Right hindlimb (tissue), 1 donor: ENCODE measurements around the gene ZFHX3.
"Not testable (repeated sequence)": the region's sequence is repeated elsewhere in the genome, so short reads cannot be mapped to it uniquely, and the experiment has no call there.

Source experiments
- DNase-seq: peaks from one replicate; pipeline ENCODE4 v3.0.0-alpha.2; 2018

ZFHX3 gene, protein sequence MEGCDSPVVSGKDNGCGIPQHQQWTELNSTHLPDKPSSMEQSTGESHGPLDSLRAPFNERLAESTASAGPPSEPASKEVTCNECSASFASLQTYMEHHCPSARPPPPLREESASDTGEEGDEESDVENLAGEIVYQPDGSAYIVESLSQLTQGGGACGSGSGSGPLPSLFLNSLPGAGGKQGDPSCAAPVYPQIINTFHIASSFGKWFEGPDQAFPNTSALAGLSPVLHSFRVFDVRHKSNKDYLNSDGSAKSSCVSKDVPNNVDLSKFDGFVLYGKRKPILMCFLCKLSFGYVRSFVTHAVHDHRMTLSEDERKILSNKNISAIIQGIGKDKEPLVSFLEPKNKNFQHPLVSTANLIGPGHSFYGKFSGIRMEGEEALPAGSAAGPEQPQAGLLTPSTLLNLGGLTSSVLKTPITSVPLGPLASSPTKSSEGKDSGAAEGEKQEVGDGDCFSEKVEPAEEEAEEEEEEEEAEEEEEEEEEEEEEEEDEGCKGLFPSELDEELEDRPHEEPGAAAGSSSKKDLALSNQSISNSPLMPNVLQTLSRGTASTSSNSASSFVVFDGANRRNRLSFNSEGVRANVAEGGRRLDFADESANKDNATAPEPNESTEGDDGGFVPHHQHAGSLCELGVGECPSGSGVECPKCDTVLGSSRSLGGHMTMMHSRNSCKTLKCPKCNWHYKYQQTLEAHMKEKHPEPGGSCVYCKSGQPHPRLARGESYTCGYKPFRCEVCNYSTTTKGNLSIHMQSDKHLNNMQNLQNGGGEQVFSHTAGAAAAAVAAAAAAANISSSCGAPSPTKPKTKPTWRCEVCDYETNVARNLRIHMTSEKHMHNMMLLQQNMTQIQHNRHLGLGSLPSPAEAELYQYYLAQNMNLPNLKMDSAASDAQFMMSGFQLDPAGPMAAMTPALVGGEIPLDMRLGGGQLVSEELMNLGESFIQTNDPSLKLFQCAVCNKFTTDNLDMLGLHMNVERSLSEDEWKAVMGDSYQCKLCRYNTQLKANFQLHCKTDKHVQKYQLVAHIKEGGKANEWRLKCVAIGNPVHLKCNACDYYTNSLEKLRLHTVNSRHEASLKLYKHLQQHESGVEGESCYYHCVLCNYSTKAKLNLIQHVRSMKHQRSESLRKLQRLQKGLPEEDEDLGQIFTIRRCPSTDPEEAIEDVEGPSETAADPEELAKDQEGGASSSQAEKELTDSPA (N-terminal part only)

DNA sequence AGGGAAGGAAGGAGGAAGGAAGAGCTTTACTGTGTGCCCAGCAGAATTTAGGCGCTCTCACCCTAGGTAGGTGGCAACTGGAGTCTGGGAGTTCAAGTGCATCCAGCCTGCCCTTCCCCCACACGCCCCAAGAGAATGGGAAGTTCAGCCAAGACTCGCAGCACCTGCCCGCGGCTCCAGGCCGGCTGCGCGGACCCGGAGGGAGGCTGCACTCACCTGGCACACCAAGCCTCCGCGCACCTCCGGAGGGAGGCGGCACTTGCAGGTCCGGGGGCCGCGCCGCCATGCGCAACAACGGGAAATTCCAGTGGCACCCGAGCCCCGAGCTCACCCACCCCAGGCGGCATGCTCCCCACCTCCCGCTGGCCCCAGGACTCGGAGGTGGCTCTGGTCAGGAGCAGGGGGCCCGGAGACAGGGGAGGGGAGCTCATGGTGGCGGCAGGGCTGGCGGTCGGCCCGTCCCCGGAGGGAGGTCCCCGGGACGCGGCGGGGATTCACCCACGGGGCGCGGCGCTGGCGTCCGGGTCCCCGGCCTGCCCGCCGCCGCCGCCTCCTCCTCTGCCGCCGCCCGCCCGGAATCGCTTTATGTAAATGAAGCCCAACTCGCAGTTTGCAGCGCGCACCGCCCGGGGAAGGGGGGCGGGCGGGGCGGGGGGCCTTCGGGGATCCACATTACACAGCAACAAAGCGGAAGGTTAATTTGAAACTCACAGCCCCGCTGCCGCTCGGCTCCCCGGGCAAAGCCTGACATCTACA lies at the start of gene ZFHX3:
ZFHX3 (minus strand) TSS at position 593 of the 756 bp plus-strand sequence. CDS start 87,983 bp downstream, outside the sequence.
- peak; percentile 88 for DNase-seq

DNA sequence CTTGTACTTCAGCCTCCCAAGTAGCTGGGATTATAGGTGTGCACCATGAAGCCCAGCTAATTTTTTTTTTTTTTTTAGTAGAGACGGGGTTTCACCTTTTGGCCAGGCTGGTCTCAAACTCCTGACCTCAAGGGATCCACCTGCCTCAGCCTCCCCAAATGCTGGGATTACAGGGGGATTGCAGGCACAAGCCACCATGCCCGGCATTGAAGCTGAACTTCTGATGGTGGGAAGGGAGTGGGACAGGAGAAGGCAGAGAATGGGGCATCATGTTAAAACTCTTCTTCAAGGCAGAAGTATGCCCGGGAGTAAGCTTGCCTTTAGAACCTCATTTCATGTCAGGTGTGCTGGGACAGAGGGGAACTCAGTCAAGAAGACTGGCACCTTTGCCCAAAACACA lies 48.6 kb upstream of the ZFHX3 start:
- no peak for DNase-seq

DNA sequence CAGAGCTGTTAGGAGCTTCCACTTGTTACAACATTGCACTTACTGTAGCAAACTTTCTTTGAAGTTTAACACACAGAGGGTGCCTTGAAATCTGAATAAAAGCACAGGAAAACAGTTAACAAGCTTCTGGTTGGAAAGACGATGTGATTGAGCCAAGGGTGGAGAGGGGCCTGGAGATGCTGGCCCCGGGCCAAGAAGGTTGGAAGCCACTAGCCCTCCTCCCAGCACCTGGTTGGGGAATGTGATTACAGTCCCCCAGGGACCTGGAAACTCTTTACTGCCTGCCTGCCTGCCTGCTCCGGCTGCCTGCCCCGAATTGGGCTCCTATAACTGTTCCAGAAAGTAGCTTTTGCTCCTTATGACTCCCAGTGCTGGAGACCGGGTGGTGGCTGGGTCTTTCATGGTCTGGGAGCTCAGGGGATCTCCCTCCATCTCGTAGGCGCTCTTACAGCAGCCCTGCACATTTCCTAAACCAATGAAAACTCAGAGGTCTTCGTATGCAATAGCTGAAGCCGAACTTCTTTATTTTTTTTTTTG lies 48.0 kb upstream of the ZFHX3 start:
- peak; percentile 62 for DNase-seq

DNA sequence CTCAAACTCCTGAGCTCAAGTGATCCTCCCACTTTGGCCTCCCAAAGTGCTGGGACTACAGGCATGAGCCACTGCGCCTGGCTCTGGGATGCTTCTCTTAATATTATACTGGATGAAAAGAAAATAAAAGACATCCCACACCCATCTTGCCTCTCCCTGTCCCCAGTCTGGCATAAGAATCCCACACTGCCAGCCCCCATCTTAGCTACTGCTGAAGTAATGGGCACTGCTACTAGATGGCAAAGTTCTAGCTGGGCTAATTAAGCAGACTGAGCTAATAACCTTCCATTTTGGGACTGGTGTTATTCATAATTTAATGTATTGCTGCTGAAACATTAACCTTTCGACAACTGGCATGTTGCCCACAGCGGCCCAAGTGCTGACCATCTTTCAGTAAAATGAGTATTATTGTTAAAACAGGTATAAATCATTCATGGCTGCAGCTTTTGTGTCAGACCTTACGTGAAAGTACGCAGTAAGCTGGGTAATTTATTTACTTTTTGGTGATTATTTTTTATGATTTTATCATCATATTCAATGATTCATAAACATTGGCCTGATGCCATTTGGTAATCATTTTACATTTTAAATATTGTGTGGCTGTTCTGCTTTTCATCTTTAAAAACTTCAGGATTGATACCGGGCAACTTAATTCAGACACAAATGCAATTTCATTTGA lies 47.4 kb upstream of the ZFHX3 start:
- no peak for DNase-seq

DNA sequence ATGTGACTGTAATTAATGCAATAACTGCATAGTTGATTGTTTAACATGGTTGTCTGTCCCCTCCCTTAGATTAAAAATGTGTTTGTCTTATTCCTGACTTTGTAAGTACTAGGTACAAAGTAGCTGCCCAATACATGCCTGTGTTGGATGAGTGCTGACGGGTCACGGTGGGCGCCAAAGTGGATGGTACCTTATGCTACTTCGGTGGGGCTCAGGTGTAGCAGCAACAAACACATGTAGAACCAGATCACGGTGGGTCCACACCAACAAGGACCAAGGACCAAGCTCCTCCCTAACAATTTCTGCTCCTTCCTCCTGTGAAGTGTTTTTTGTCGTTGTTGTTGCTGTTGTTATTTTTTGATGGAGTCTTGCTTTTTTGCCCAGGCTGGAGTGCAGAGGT lies 46.4 kb upstream of the ZFHX3 start:
- DNase-seq, result no peak

DNA sequence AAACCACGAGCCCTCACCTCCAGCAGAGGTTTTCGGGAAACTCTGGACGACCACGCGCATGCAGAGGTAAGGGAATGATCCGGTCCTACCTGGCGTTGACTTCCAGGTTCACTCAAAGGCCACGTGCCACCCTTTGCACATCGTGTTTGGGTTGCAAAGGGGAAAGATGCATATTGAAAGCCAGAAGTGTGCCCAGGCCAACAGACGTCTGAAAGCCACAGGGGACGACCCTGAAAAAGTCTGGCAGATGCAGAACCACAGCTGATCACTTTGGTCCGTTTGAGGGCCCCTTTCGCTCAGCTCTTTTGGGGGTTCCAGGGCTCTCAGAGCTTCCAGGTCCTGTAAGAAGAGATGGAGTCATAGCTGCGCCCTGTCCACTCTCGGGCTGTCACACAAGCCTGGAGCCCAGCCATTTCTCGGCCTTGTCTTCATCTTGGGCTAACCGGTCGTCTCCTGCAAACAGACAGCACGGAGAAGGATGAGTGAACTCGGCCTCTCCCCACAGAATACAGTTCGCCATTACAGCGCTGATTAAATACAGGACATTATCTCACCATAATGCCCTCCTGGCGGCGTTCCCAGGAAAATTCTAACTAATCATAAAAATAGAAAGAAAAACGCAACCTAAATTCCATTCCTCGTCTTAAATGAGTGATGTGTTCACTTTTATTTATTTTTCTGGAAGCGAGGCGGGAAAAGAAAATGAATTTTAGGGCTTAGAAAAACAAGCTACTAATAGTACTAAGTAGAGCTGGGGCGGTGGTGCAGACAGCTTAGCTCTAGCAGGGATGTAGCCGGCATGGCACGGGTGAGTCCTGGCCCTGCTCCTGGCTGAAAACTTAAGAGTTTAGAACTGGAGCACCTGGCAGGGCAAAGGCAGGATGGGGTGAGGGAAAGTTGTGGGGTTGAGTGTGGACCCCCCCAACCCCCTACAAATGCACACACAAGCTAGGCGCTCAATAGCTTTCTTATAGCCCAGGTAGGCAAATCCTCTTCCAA lies 45.5 kb upstream of the ZFHX3 start:
- DNase-seq, result peak; percentile 35

DNA sequence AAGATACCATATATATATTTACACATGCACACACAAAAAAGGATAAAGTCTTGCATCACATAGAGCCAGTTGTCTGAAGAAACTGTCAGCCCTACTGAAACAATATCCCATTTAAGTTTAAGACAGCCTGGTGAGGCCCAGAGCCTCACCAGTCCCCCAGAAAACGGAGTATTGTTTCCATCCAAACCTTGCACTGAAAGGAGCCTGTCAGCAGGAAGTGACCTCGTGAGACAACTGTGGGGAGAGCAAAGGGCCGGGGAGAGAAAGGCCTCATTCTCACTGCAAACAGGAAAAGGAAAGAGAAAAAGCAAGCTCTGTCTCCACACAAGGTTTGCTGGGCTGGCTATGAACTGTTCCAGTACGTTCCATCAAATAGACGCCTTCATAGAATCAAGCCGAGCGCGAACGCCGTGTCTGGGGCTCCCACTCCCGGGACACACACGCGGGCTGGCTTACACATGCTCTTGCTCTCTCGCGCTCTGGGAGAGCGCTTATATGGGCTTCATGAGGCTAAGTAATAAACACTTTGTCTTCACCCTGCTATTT lies 44.4 kb upstream of the ZFHX3 start:
- DNase-seq, result peak; percentile 30

DNA sequence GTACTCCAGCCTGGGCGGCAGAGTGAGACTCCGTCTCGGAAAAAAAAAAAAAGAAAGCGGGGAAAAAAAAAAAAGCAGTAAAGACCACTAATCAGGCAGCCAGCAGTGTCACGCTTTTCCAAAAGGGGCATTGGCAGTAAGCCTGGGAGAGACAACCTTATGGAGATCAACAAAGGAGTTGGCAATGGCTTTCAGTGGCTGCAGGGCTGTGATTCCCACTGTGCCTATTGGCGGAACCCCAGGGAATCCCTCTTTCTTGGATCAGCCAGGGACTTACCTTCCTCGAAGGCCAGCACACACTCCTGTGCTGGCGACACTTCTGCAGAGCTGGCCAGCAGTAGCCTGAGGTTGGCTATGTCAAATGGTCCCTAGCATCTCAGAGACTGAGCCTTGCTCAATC lies 43.2 kb upstream of the ZFHX3 start:
- DNase-seq, result no peak

DNA sequence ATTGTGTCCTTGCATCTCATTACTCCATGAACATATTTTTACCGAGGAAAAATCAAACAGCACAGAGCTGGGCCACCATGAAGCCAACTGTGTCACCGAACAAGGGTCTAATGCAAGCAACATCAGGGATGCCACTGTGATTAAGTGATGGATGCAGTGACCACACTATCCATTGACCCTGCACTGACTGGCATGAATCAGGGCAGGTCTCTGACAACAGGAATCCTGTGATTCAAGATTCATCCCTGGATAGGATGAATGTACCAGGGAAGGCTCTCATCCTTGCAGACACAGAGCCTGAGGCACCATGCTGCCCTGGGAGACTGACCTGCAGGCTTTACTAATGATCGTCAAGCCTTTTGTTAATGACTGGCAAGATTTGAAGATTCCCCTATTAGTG lies 41.5 kb upstream of the ZFHX3 start:
- no peak for DNase-seq

DNA sequence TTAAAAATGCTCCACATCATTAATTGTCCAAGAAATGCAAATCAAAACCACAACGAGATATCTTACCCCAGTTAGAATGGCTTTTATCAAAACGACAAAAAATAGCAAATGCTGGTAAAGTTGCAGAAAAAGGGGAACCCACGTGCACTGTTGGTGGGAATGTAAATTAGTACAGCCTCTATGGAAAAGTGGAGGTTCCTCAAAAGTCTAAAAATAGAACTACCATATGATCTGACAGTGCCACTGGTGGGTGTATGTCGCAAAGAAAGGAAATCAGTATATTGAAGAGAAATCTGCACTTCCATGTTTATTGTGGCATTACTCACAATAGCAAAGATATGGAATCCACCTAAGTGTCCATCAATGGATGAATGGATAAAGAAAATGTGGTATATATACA lies 38.2 kb upstream of the ZFHX3 start:
- no peak for DNase-seq

DNA sequence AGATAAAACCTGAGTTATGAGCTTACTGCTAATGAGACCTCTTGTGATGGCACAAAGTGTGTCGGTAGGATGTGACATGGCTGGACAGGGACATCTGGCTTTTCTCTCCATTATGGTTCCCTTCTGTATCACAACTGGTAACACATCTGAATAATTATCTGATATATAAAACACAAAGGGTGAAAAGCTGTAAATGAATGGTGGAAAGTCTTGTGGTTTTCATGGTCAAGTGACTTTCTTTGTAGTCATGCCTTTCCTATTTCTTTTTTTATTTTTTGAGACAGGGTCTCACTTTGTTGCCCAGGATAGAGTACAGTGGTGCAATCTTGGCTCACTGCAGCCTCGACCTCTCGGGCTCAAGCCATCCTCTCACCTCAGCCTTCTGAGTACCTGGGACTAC lies 35.3 kb upstream of the ZFHX3 start:
- no peak for DNase-seq

DNA sequence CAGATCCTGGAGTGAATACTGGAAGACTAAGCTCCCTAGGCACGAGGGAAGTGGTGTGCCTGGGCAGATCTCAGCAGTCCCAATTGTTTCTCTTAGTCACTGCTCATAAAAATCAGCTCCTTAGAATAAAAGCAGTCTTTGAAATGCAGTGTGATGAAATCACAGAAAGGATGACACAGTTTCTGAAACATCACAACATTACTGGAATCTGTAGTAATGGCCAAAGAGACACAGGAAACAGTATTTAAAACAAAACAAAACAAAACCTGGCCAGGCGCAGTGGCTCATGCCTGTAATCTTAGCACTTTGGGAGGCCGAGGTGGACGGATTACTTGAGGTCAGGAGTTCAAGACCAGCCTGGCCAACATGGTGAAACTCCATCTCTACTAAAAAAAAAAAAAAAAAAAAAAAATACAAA lies 34.7 kb upstream of the ZFHX3 start:
- DNase-seq, result not testable (repeated sequence)

DNA sequence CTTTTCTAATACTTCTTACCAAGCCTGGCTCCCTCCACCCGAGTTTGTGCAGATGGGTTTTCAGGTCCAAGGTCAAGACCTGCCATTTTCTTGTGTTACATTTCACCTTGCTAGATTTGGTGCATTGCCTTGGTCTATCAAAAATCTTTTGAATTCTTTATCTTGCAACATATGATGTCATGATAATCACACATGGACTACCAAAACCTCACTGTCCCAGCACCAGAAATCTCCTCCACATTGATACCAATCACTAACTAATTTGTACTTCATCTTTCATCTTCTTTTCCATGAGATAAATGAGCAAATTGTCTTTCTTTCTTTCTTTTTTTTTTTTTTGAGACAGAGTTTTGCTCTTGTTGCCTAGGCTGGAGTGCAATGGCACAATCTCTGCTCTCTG lies 33.0 kb upstream of the ZFHX3 start:
- no peak for DNase-seq

DNA sequence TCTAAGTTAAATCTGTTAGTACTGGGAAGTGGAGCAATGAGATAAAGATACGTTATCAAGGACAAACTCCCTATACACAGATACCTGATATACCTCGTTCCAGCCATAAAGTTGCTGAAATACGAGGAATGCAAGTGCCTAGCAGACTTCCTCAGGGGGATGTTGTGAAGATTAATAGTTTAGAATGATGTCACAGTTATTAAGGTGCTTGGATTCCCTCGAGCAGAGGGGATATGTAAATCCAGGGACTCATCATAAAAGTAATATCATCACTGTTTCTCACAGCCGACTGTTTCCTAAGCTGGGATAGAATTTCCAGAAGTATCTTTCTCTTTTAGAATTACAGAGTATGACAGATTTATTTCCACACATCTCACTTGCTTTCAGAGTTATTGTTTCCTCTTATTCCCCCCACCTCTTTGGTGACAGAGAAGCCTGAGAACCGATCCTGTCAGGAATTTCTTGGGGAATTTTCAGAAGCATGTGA lies 28.4 kb upstream of the ZFHX3 start:
- no peak for DNase-seq

DNA sequence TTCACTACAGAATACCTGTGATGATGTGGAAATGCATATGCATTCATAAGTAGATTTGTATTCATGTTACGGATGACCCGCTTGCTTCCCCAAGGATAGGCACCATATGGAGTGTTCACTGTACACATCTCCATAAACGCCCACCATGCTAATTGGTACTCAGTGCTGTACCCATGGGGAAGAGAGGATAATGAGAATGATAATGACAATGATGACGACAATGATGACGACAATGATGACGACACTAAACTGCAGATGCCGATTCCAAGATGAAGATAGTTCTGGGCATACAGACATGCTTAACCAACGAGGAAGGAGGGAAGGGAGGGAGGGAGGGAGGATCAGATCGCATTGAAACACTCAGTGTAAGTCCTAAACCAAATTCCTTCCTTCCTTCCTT lies 26.5 kb upstream of the ZFHX3 start:
- DNase-seq, result no peak

DNA sequence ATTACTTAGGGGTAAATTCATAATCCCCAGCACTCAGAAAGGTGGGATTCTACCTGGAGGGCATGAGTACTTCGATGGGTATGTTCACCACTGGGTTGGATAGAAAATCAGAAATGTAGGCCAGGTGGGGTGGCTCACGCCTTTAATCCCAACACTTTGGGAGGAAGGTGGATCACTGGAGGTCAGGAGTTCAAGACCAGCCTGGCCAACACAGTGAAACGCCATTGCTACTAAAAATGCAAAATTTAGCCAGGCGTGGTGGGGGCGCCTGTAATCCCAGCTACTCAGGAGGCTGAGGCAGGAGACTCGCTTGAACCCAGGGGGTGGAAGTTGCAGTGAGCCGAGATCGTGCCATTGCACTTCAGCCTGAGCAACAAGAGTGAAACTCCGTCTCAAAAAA lies 24.1 kb upstream of the ZFHX3 start:
- not testable (repeated sequence) for DNase-seq

DNA sequence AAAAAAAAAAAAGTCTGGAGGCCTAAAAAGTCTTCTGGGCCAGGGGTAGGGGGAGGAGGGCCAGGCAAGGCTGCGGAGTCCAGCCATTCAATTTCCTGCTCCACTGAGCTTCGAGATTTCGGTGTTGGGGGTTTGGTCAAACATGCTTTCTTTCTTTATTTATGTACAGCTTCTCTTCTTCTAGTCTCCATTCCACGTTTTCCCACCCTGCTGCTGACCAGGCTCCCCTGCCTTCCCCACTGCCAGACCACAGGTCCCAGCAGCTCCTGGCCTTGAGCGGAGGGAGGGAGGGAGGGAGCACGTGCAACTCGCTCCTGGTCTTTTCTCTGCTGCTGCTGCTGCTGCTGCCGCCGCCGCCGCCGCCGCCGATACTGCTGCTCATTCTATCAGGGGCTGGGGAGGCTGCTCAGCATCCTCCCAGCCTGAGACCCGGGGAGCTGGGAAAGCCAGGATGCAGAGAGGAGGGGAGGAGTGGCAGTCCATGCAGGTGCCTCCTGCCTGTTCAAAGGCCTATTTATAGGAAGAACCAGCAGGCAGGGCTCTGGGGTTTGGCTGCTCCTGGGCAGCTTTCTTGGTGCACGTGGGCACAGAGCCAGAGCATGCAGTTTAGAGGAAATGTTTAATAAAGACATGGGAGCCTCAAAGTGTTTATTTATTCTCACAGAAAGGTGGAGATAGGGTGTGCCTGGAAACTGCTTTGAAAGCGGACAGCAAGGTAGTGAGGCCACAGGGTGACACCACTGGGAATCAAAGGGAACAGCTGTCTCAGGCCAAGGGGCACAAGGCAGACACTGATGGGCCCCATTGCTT lies 23.4 kb upstream of the ZFHX3 start:
- DNase-seq, result peak; percentile 77

DNA sequence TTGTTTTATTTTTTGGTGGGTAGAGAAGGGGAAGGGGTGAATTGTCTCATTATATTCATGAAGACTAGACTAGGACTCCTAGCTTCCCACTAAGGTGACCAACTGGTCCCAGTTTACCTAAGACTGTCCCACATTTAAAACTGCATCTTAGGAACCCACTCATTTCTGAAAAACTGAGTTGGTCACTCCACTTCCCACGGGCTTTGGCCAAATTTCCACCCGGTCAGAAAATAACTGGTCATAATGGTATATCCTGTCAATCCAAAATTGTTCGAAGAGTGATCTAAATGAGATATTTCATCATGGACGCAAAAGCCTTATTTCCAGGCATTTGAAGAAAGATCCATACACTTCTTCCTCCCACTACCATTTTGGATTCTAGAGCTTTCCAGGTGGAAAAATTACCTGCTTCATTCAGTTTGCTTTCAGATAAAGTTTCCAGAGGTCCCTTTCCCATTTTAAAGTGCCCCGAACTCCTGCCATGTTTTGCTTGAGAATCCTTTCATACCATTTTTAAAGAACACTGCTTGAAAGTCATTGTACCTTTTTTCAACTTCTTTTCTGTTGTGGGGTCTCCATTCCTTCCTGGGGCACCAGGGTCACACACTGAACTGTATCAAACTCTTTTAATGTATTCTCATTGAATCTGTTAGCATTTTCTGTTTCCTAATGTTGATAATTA lies 21.8 kb upstream of the ZFHX3 start:
- no peak for DNase-seq
